Measurements from ENCODE around the gene ARSK. TPM values are rescaled to one million over a fixed set of nuclear protein-coding genes. Genes with fewer than 3 reads are reported as not detected.

The ARSK gene
- polyA plus RNA-seq, 1 of the 3 experiments (the other 2 are of a cell fraction): 5.6 TPM

DNA sequence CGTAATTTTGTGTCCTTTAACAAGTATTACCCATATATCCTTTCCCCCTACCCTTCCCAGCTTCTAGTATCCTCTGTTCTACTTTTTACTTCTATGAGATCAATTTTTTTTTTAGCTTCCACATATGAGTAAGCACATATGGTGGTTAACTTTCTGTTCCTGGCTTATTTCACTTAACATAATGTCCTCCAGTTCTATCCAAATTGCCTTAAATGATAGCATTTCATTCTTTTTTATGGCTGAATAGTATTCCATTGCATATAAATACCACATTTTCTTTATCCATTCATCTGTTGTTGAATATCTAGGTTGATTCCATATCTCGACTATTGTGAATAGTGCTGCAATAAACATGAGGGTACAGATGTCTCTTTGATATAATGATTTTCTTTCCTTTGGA is 36.5 kb upstream of the ARSK start:
- no peaks in the 10 kb centered on the region for H3K27me3 ChIP-seq (ENCODE audit: insufficient read depth)
- H3F3A ChIP-seq (replicated peaks; ENCODE audit: insufficient read depth): no peaks in the 10 kb centered on the region
- no peak overlapping the region for H2AFZ ChIP-seq (ENCODE audit: low read depth)
- H3K9me3 ChIP-seq: no peaks in the 10 kb centered on the region
- ChIA-PET POLR2A (no interaction called here), CTCF (no interaction called here)
- H3K27ac ChIP-seq (ENCODE audit: low read depth in 2 of 2, low read length in 1 of 2): no peak overlapping the region
- H3K36me3 ChIP-seq (replicated peaks in 1 of 2; ENCODE audit: control insufficient read depth in 1 of 2, insufficient read depth in 2 of 2, low read length in 1 of 2): peaks cover 79 to 92% of the 10 kb centered on the region in 2 experiments
- no peaks in the 10 kb centered on the region for H3K4me1 ChIP-seq (ENCODE audit: control insufficient read depth in 1 of 2, insufficient read depth in 2 of 2, low read depth in 1 of 2, low read length in 1 of 2)
- TF ChIP-seq RXRA (IDR thresholded peaks at IDR 0.05; ENCODE audit: borderline replicate concordance, low read depth) (no peak), SIN3A (IDR thresholded peaks at IDR 0.05; ENCODE audit: borderline replicate concordance, low read depth, low read length) (no peak)
- peaks cover 5% of the 10 kb centered on the region; the same call in 1 of the 2 replicates for H3K9me2 ChIP-seq
- H4K20me1 ChIP-seq (ENCODE audit: insufficient read depth): no peaks in the 10 kb centered on the region
- DNase-seq: no peak
- no peak overlapping the region for H3K4me3 ChIP-seq (ENCODE audit: low read depth in 2 of 2, low read length in 1 of 2)
- no peak overlapping the region for H3K4me2 ChIP-seq
- no peak overlapping the region for H3K9ac ChIP-seq
- no peaks in the 10 kb centered on the region for H3K79me2 ChIP-seq (ENCODE audit: insufficient read depth)
- 86% methylated on average over 2 of the region's 2 CpGs for WGBS (ENCODE audit: low lambda C conversion rate)

GRCh38 chr5:95519151-95519550 is 35.8 kb upstream of the ARSK start:
- POLR2A ChIA-PET: no interaction called here
- H3K4me1 ChIP-seq (ENCODE audit: control insufficient read depth in 1 of 2, insufficient read depth in 2 of 2, low read depth in 1 of 2, low read length in 1 of 2): no peaks in the 10 kb centered on the region

GRCh38 chr5:95519681-95520080 is 35.2 kb upstream of the ARSK start:
- no peaks in the 10 kb centered on the region for H3K4me1 ChIP-seq (ENCODE audit: control insufficient read depth in 1 of 2, insufficient read depth in 2 of 2, low read depth in 1 of 2, low read length in 1 of 2)
- TF ChIP-seq POLR2AphosphoS5 (IDR thresholded peaks at IDR 0.05; ENCODE audit: low read depth, low read length) (no peak), EP300 (IDR thresholded peaks at IDR 0.05; ENCODE audit: borderline replicate concordance in 1 of 2, low read depth in 1 of 2, low read length in 1 of 2) (no peak), TCF12 (IDR thresholded peaks at IDR 0.05) (no peak)
- H3K4me2 ChIP-seq: no peak overlapping the region
- H3K9ac ChIP-seq: no peak overlapping the region
- POLR2A ChIA-PET: no interaction called here
- H3K9me2 ChIP-seq: peaks cover 5% of the 10 kb centered on the region; the same call in 1 of the 2 replicates
- H4K20me1 ChIP-seq (ENCODE audit: insufficient read depth): no peaks in the 10 kb centered on the region
- no peak for DNase-seq
- H3K79me2 ChIP-seq (ENCODE audit: insufficient read depth): no peaks in the 10 kb centered on the region
- H3K27ac ChIP-seq (ENCODE audit: low read depth in 2 of 2, low read length in 1 of 2): no peak overlapping the region
- no peaks in the 10 kb centered on the region for H3K9me3 ChIP-seq
- CTCF ChIA-PET: no interaction called here
- H3K27me3 ChIP-seq (ENCODE audit: insufficient read depth): no peaks in the 10 kb centered on the region
- no peak overlapping the region for H3K4me3 ChIP-seq (ENCODE audit: low read depth in 2 of 2, low read length in 1 of 2)
- WGBS (ENCODE audit: low lambda C conversion rate): 95% methylated on average over 1 of the region's 1 CpG
- H3F3A ChIP-seq (replicated peaks; ENCODE audit: insufficient read depth): no peaks in the 10 kb centered on the region
- H3K36me3 ChIP-seq (replicated peaks in 1 of 2; ENCODE audit: control insufficient read depth in 1 of 2, insufficient read depth in 2 of 2, low read length in 1 of 2): peaks cover 83 to 90% of the 10 kb centered on the region in 2 experiments
- H2AFZ ChIP-seq (ENCODE audit: low read depth): no peak overlapping the region

More at GRCh38 chr5:95519151-95519550, 35.8 kb upstream of the ARSK start:
- peaks cover 5% of the 10 kb centered on the region; the same call in 1 of the 2 replicates for H3K9me2 ChIP-seq
- H3F3A ChIP-seq (replicated peaks; ENCODE audit: insufficient read depth): no peaks in the 10 kb centered on the region
- H3K9me3 ChIP-seq: no peaks in the 10 kb centered on the region
- 100% methylated on average over 1 of the region's 1 CpG for WGBS (ENCODE audit: low lambda C conversion rate)
- no peaks in the 10 kb centered on the region for H3K79me2 ChIP-seq (ENCODE audit: insufficient read depth)
- H3K27me3 ChIP-seq (ENCODE audit: insufficient read depth): no peaks in the 10 kb centered on the region
- H3K9ac ChIP-seq: no peak overlapping the region
- H3K4me3 ChIP-seq (ENCODE audit: low read depth in 2 of 2, low read length in 1 of 2): no peak overlapping the region
- H3K27ac ChIP-seq (ENCODE audit: low read depth in 2 of 2, low read length in 1 of 2): no peak overlapping the region
- H4K20me1 ChIP-seq (ENCODE audit: insufficient read depth): no peaks in the 10 kb centered on the region
- CTCF ChIA-PET: no interaction called here
- H2AFZ ChIP-seq (ENCODE audit: low read depth): no peak overlapping the region
- no peak overlapping the region for H3K4me2 ChIP-seq
- DNase-seq: no peak
- TF ChIP-seq TEAD4 (IDR thresholded peaks at IDR 0.05; ENCODE audit: borderline replicate concordance, insufficient read depth) (no peak), ELF1 (IDR thresholded peaks at IDR 0.05) (no peak), RXRA (IDR thresholded peaks at IDR 0.05; ENCODE audit: borderline replicate concordance, low read depth) (no peak), EZH2phosphoT487 (IDR thresholded peaks at IDR 0.05; ENCODE audit: borderline replicate concordance, low read depth) (no peak), CHD2 (IDR thresholded peaks at IDR 0.05; ENCODE audit: low read length, partially characterized antibody) (no peak)
- H3K36me3 ChIP-seq (replicated peaks in 1 of 2; ENCODE audit: control insufficient read depth in 1 of 2, insufficient read depth in 2 of 2, low read length in 1 of 2): peaks cover 83 to 92% of the 10 kb centered on the region in 2 experiments

Measured in SK-N-SH (cell line).